Measurements from ENCODE around the gene RAB11B. TPM values are rescaled to one million over a fixed set of nuclear protein-coding genes. Genes with fewer than 3 reads are reported as not detected.
"Not testable (repeated sequence)": the region's sequence is repeated elsewhere in the genome, so short reads cannot be mapped to it uniquely, and the experiment has no call there.

Gene RAB11B
- polyA plus RNA-seq, 4 donors = 121 to 174 (median 130) TPM

GRCh38 chr19:8370176-8371010 is 19.8 kb upstream of the RAB11B start:
- DNase-seq (ENCODE audit: low read depth in 4 of 4, low spot score in 3 of 4) = no peak

DNA sequence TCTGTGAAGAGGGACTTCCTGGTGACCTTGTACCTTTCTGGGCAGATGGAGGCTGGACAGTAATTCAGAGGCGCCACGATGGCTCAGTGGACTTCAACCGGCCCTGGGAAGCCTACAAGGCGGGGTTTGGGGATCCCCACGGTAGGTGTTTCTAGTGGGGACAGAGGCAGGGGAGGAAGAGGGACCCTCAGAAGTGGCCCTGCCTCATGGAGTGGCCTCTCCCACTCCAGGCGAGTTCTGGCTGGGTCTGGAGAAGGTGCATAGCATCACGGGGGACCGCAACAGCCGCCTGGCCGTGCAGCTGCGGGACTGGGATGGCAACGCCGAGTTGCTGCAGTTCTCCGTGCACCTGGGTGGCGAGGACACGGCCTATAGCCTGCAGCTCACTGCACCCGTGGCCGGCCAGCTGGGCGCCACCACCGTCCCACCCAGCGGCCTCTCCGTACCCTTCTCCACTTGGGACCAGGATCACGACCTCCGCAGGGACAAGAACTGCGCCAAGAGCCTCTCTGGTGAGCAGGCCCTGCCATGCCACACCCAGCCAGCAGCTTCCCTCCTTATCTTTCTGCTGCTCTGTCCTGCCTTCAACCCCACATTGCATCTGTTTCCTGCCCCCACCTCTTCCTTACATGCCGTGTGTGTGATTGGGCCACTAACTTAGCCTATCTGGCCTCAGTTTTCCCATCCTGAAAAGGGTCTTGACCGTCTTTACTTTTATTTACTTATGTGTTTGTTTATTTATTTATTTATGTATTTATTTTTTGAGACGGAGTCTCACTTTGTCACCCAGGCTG is 19.0 kb upstream of the RAB11B start:
- no peak for DNase-seq (ENCODE audit: low read depth in 4 of 4, low spot score in 3 of 4)

GRCh38 chr19:8373867-8374813 is 16.0 kb upstream of the RAB11B start:
- DNase-seq (ENCODE audit: low read depth in 4 of 4, low spot score in 3 of 4) = no peak

DNA sequence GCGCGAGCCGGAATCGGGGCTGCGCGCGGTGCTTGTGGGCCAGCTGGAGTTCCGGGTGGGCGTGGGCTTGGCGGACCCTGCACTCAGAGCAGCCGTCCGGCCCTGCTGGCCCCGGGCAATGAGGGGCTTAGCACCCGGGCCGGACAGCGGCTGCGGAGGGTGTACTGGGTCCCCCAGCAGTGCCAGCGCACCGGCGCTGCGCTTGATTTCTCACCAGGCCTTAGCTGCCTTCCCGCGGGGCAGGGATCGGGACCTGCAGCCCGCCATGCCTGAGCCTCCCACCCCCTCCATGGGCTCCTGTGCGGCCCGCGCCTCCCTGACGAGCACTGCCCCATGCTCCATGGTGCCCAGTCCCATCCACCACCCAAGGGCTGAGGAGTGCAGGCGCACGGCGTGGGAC is 14.4 kb upstream of the RAB11B start:
- not testable (repeated sequence) for DNase-seq (ENCODE audit: low read depth in 4 of 4, low spot score in 3 of 4)

DNA sequence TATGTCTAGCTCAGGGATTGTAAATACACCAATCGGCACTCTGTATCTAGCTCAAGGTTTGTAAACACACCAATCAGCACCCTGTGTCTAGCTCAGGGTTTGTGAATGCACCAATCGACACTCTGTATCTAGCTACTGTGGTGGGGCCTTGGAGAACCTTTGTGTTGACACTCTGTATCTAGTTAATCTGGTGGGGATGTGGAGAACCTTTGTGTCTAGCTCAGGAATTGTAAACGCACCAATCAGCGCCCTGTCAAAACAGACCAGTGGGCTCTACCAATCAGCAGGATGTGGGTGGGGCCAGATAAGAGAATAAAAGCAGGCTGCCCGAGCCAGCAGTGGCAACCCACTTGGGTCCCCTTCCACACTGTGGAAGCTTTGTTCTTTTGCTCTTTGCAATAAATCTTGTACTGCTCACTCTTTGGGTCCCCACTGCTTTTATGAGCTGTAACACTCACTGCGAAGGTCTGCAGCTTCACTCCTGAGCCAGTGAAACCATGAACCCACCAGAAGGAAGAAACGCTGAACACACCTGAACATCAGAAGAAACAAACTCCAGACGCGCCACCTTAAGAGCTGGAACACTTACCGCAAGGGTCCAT is 13.7 kb upstream of the RAB11B start:
- DNase-seq (ENCODE audit: low read depth in 4 of 4, low spot score in 3 of 4) = not testable (repeated sequence)

DNA sequence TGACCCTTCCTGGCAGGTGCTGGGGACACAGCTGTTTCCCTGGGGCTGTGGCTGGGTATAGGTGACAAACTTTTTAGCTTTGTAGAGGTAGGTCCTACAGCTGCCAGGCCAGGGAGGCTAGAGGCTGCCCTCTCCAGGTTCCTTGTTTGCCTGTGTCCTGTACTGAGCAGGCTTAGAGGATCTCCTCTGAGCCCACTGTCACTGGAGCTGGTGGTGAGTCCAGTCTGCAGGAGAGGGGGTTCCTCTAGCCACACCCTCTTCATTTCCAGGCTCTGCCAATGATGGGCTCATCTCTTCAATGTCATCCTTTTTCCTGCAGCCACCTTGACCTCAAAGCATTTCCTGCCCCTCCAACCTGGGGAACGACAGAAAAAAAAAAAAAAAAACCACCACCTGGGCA is 12.6 kb upstream of the RAB11B start:
- no peak for DNase-seq (ENCODE audit: low read depth in 4 of 4, low spot score in 3 of 4)

DNA sequence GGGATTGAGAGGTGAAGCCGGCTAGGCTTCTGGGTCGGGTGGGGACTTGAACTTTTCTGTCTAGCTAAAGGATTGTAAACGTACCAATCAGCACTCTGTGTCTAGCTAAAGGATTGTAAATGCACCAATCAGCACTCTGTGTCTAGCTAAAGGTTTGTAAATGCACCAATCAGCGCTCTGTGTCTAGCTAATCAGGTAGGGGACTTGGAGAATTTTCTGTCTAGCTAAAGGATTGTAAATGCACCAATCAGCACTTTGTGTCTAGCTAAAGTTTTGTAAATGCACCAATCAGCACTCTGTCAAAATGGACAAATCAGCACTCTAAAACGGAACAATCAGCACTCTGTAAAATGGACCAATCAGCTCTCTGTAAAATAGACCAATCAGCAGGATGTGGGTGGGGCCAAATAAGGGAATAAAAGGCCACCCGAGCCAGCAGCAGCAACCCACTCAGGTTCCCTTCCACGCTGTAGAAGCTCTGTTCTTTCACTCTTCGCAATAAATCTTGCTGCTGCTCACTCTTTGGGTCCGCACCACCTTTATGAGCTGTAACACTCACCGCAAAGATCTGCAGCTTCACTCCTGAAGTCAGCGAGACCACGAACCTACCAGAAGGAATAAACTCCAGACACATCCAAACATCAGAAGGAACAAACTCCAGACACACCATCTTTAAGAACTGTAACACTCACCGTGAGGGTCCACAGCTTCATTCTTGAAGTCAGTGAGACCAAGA is 10.8 kb upstream of the RAB11B start:
- DNase-seq (ENCODE audit: low read depth in 4 of 4, low spot score in 3 of 4) = not testable (repeated sequence)

DNA sequence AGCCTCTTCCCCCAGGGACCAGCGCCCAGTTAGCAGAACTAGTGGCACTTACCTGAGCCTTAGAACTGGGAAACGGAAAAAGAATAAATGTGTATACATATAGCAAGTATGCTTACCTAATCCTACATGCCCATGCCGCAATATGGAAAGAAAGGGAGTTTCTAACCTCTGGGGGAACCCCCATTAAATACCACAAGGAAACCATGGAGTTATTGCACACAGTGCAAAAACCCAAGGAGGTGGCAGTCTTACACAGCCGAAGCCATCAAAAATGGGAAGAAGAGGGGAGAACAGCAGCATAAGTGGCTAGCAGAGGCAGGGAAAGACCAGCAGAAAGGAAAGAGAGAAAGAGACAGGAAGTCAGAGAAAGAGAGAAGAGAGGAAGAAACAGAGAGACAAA is 5.6 kb upstream of the RAB11B start:
- DNase-seq (ENCODE audit: low read depth in 4 of 4, low spot score in 3 of 4) = not testable (repeated sequence)

DNA sequence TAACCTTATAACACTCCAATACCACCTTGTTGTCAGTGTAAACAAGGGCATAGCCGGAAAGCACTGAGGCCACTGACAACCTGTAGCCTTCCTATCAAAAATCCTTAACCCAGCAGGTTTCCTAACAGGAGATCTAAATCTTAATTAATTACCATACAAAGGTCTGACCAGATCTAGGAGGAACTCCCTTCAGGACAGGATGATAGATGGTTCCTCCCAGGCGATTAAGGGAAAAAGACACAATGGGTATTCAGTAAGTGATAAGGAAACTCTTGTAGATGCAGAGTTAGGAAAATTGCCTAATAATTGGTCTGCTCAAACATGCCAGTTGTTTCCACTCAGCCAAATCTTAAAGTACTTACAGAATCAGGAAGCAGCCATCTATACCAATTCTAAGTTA is 5.1 kb upstream of the RAB11B start:
- not testable (repeated sequence) for DNase-seq (ENCODE audit: low read depth in 4 of 4, low spot score in 3 of 4)

DNA sequence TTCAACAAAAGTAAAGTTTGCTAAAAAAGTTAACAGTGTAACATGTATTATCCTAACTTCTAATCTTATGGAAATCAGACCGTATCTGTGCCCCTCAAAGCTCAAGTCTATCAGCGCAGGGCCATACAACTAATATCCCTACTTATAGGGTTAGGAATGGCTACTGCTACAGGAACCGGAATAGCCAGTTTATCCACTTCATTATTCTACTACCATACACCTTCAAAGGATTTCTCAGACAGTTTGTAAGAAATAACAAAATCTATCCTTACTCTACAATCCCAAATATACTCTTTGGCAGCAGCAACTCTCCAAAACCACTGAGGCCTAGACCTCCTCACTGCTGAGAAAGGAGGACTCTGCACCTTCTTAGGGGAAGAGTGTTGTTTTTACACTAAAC is 4.6 kb upstream of the RAB11B start:
- not testable (repeated sequence) for DNase-seq (ENCODE audit: low read depth in 4 of 4, low spot score in 3 of 4)

DNA sequence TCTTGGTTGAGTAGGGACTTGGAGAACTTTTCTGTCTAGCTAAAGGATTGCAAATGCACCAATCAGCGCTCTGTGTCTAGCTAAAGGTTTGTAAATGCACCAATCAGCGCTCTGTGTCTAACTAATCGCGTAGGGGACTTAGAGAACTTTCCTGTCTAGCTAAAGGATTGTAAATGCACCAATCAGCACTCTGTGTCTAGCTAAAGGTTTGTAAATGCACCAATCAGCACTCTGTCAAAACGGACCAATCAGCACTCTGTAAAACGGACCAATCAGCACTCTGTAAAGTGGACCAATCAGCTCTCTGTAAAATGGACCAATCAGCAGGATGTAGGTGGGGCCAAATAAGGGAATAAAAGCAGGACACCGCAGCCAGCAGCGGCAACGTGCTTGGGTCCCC is 3.7 kb upstream of the RAB11B start:
- DNase-seq (ENCODE audit: low read depth in 4 of 4, low spot score in 3 of 4) = not testable (repeated sequence)

- DNase-seq (ENCODE audit: low read depth in 4 of 4, low spot score in 3 of 4) = no peak
Measured at GRCh38 chr19:8386990-8387389, 3.2 kb upstream of the RAB11B start.

GRCh38 chr19:8387688-8388611 is 2.2 kb upstream of the RAB11B start:
- no peak for DNase-seq (ENCODE audit: low read depth in 4 of 4, low spot score in 3 of 4)

GRCh38 chr19:8388612-8388958 is 1.6 kb upstream of the RAB11B start:
- no peak for DNase-seq (ENCODE audit: low read depth in 4 of 4, low spot score in 3 of 4)

GRCh38 chr19:8390617-8390981 is 439 bp downstream of the RAB11B start:
- peak; percentile 78 to 83 (median 80) for DNase-seq (ENCODE audit: low read depth in 4 of 4, low spot score in 3 of 4)

DNA sequence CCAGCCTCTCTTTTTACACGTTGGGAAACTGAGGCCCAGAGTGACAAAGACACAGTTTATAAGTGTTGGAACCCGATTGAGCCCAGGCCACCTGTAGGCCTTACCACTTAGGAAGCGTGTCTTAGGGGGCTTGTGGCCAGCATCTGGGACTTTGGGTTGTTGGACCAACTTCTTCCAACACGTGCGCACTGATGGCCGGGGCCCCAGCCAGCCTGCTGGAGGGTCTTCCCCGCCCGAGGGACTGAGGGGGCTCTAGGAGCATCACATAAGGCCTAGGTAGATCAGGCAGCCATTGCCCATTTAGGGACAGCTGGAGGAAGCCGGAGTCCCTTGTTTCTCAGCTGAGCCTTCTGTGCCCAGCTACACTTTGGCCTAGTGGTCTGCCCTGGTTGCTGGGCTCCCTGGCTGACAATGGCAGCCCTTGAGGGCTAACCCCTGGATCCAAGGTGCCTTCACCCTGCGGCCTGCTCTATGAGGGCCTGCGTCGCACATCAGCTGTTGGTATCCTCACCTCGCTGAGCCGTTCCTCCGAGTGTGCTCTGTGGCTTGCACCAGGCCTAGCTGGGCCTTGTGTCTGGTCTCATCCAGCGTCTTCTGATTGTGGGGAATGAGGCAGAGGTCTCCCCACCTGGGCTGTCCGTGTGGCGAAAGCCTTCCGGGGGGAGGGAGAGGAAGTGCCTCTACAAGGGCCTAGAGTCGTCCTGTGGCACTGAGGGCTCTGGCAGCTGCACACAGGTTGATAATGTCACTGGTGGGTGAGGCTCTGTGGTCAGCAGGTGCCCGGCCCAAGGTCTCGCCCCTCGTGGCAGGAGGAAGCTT is 1.2 kb downstream of the RAB11B start:
- DNase-seq (ENCODE audit: low read depth in 4 of 4, low spot score in 3 of 4) = no peak

DNA sequence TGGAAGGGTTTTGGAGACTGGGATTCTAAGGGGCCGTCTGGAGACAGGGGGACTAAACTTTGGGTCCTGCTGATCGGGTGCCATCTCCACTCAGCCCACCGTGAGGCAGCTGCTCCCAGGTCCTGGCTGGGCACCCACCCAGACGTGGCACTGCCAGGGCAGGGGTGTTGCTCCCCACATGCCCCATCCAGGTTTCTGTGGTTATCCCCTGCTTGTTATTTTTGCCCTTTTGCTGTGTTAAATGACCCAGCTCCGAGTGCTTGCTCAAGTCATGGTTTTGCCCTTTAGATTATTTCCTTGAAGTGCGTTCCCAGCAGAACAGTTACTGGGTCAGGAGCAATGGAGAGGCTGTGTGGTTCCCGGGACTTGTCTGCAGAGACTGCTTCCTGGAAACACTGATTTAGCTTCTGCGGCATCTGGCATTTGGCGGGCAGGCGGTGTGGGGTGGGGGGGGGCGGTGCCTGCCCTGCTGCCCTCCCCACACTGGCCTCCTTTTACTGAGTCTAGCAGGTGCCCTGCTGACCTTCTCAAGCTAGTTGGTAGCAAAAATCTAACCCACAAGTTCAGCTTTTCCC is 1.9 kb downstream of the RAB11B start:
- DNase-seq (ENCODE audit: low read depth in 4 of 4, low spot score in 3 of 4) = no peak

Data from right renal pelvis (tissue), 4 donors.